HepG2 (cell line): ENCODE results near the gene SLC19A1. TPM values are rescaled to one million over a fixed set of nuclear protein-coding genes. Genes with fewer than 3 reads are reported as not detected.

Experiments
- ATM ChIP-seq: fragments of 450-650 bp; IDR thresholded peaks from 2 replicates; pipeline ENCODE4 v1.7.1; 2017; ENCODE audit warnings: mild to moderate bottlenecking, borderline replicate concordance
- FOXK2 ChIP-seq: fragments of 450-650 bp; IDR thresholded peaks from 2 replicates; pipeline ENCODE4 v1.6.1; 2016
- ZNF567 ChIP-seq: sonication (generic); formaldehyde crosslinking; IDR thresholded peaks from 2 replicates; pipeline ENCODE4 v1.8.1; 2023; ENCODE audit warnings: mild to moderate bottlenecking, missing genetic modification reagents, borderline replicate concordance
- polyA plus RNA-seq, 8 experiments: library from polyadenylated mRNA; depleted of rRNA in 3 of 8; stranded (reverse) in 7 of 8; unstranded in 1 of 8; fragments of >200 nt; fragmentation: Illumina TruSeq in 4 of 8; extraction: Trizol in 4 of 8; gene quantifications; 2 replicates each; pipeline versions ENCODE4 v1.2.1 to v1.2.3, GENCODE V29; 2011 to 2016; ENCODE audit warnings: low read depth in 4 of 8, missing spikeins in 1 of 8, mixed read lengths in 1 of 8; ENCODE audit not compliant: insufficient read depth in 1 of 8
- total RNA-seq, 5 experiments: library from RNA; depleted of rRNA; stranded (reverse); fragments of >200 nt; fragmentation: Illumina TruSeq; extraction: Trizol; gene quantifications; 2 replicates each; pipeline ENCODE4 v1.2.3, GENCODE V29; 2016; ENCODE audit warnings: low read depth in 1 of 5
- TF ChIP-seq, protein P1 (sequence below): sonication (generic); formaldehyde crosslinking; IDR thresholded peaks from 2 replicates; pipeline ENCODE4 v1.8.1; 2023; ENCODE audit warnings: mild to moderate bottlenecking, missing genetic modification reagents, borderline replicate concordance
- TF ChIP-seq, protein P2 (sequence below): sonication (generic); formaldehyde crosslinking; IDR thresholded peaks from 2 replicates; pipeline ENCODE4 v1.5.1; 2020; ENCODE audit warnings: mild to moderate bottlenecking, missing genetic modification reagents, moderate library complexity
- TF ChIP-seq, protein P3 (sequence below): sonication (generic); formaldehyde crosslinking; conservative IDR thresholded peaks from 2 replicates; pipeline ENCODE4 v1.4.0; 2020; ENCODE audit warnings: mild to moderate bottlenecking, missing genetic modification reagents, moderate library complexity

The SLC19A1 gene
- total and polyA plus RNA-seq, 2 of the 13 experiments (the other 11 are each of a cell fraction or from before 2014, with no cell fraction given) = 21.8 to 23.0 TPM

DNA sequence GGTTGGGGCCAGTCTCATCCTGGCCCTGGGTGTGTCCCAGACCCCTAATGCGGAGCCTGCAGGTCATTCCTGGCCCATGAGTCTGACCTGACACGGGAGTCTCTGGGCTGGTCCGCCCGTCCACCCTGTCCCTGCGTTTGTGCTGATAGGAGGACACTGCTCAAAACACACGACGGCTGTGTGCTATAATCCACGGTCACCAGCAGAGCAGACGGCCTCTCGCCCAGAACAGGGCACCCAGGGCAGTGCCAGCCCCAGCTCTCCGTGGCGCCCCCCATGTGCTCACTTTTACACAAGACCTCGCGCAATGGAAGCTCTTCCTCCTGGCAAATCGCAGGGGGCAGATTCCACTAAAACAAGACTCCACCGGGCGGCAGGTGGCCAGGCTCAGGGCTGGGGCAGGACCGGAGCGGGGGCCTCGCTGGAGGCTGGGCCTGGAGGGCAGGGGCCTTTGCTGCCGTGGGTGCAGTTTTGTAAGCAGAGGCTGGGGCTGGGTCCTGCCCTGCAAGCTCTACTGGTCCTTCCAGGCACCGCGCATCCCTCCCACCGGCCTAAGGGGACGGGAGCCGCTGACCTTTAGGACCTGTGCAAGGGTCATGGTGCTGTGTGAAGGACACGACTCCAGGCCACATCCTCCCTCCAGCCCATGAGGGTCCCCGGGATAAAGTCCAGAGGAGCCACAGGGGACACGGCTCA is 10.6 kb upstream of the SLC19A1 start (continued):
- TF ChIP-seq, protein P1, sequence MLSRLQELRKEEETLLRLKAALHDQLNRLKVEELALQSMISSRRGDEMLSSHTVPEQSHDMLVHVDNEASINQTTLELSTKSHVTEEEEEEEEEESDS (CRISPR knock-in tag) = no peak
- TF ChIP-seq ZNF567 (CRISPR knock-in tag) (no peak), FOXK2 (no peak), ATM (no peak)
- TF ChIP-seq, protein P2, sequence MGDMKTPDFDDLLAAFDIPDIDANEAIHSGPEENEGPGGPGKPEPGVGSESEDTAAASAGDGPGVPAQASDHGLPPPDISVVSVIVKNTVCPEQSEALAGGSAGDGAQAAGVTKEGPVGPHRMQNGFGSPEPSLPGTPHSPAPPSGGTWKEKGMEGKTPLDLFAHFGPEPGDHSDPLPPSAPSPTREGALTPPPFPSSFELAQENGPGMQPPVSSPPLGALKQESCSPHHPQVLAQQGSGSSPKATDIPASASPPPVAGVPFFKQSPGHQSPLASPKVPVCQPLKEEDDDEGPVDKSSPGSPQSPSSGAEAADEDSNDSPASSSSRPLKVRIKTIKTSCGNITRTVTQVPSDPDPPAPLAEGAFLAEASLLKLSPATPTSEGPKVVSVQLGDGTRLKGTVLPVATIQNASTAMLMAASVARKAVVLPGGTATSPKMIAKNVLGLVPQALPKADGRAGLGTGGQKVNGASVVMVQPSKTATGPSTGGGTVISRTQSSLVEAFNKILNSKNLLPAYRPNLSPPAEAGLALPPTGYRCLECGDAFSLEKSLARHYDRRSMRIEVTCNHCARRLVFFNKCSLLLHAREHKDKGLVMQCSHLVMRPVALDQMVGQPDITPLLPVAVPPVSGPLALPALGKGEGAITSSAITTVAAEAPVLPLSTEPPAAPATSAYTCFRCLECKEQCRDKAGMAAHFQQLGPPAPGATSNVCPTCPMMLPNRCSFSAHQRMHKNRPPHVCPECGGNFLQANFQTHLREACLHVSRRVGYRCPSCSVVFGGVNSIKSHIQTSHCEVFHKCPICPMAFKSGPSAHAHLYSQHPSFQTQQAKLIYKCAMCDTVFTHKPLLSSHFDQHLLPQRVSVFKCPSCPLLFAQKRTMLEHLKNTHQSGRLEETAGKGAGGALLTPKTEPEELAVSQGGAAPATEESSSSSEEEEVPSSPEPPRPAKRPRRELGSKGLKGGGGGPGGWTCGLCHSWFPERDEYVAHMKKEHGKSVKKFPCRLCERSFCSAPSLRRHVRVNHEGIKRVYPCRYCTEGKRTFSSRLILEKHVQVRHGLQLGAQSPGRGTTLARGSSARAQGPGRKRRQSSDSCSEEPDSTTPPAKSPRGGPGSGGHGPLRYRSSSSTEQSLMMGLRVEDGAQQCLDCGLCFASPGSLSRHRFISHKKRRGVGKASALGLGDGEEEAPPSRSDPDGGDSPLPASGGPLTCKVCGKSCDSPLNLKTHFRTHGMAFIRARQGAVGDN (CRISPR knock-in tag) = peak; percentile 72
- TF ChIP-seq, protein P3, sequence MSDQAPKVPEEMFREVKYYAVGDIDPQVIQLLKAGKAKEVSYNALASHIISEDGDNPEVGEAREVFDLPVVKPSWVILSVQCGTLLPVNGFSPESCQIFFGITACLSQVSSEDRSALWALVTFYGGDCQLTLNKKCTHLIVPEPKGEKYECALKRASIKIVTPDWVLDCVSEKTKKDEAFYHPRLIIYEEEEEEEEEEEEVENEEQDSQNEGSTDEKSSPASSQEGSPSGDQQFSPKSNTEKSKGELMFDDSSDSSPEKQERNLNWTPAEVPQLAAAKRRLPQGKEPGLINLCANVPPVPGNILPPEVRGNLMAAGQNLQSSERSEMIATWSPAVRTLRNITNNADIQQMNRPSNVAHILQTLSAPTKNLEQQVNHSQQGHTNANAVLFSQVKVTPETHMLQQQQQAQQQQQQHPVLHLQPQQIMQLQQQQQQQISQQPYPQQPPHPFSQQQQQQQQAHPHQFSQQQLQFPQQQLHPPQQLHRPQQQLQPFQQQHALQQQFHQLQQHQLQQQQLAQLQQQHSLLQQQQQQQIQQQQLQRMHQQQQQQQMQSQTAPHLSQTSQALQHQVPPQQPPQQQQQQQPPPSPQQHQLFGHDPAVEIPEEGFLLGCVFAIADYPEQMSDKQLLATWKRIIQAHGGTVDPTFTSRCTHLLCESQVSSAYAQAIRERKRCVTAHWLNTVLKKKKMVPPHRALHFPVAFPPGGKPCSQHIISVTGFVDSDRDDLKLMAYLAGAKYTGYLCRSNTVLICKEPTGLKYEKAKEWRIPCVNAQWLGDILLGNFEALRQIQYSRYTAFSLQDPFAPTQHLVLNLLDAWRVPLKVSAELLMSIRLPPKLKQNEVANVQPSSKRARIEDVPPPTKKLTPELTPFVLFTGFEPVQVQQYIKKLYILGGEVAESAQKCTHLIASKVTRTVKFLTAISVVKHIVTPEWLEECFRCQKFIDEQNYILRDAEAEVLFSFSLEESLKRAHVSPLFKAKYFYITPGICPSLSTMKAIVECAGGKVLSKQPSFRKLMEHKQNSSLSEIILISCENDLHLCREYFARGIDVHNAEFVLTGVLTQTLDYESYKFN = peak; percentile 66
